ENCODE results near the gene TMEM258. TPM values are rescaled to one million over a fixed set of nuclear protein-coding genes. Genes with fewer than 3 reads are reported as not detected.
A peak's percentile ranks its signal among the peaks of the same experiment; 100 is the strongest.

TMEM258 gene
- total and polyA plus RNA-seq, 9 of the 15 experiments (the other 6 are each of a cell fraction or from before 2014, with no cell fraction given), result 97.2 to 856 (median 231) TPM

- peak; percentile 80 for TF ChIP-seq SMAD4 (CRISPR knock-in tag; conservative IDR thresholded peaks at IDR 0.05)
- peak in 1 of 2 experiments; percentile 21; a peak in 1 of 4 replicates for TF ChIP-seq KDM1A (IDR thresholded peaks at IDR 0.05)
- TF ChIP-seq NR3C1 (CRISPR knock-in tag; IDR thresholded peaks at IDR 0.05), result no peak
- TF ChIP-seq BRCA1 (IDR thresholded peaks at IDR 0.05), result no peak
- 0 out of 2 replicates have a peak, but pooled peaks have one; percentile 26 for TF ChIP-seq BRCA1 (CRISPR knock-in tag; IDR thresholded peaks at IDR 0.05)
- no peak for TF ChIP-seq ZNF318 (IDR thresholded peaks at IDR 0.05; ENCODE audit: borderline replicate concordance in 1 of 2, low read depth in 1 of 2)
- TF ChIP-seq NRF1 (conservative IDR thresholded peaks at IDR 0.05 in 1 of 2, IDR thresholded peaks at IDR 0.05 in 1 of 2), result peak; percentile 48 to 62
- peak; percentile 28; the same call in 1 of the 2 replicates for TF ChIP-seq TFAP4 (CRISPR knock-in tag; IDR thresholded peaks at IDR 0.05; ENCODE audit: borderline replicate concordance)
- TF ChIP-seq MNT (conservative IDR thresholded peaks at IDR 0.05), result 0 out of 4 replicates have a peak, but pooled peaks of 1 of the 2 experiments have one; percentile 33
- TF ChIP-seq ATF7 (IDR thresholded peaks at IDR 0.05), result peak; percentile 44; the same call in 1 of the 2 replicates
- TF ChIP-seq PKNOX1 (IDR thresholded peaks at IDR 0.05), result peak; percentile 36; the same call in 1 of the 2 replicates
- peak; percentile 97 for TF ChIP-seq VEZF1 (CRISPR knock-in tag; IDR thresholded peaks at IDR 0.05)
Observed at GRCh38 chr11:61754534-61755482, 37.6 kb downstream of the TMEM258 start (continued).

Measured in K562 (cell line).